H1 (cell line): Measurements from ENCODE around the gene NEB. TPM values are rescaled to one million over a fixed set of nuclear protein-coding genes. Genes with fewer than 3 reads are reported as not detected.

ENCODE experiments used
- CTCF ChIA-PET: fragments of 300-600 bp; sonication (Branson Sonifier 250); formaldehyde crosslinking; loops from one replicate; lab custom pipeline; 2021; ENCODE audit not compliant: partially characterized antibody; lab: Charles Lee
- POLR2A ChIA-PET: fragments of 300-600 bp; sonication (Branson Sonifier 250); formaldehyde crosslinking; loops from one replicate; lab custom pipeline; 2021; ENCODE audit warnings: inconsistent platforms; ENCODE audit not compliant: partially characterized antibody; lab: Charles Lee
- DNase-seq, 2 experiments: peaks; one replicate each; pipeline versions ENCODE4 v3.0.0 to v3.0.0-alpha.2; 2010 to 2022; ENCODE audit warnings: low spot score in 2 of 2, low read depth in 1 of 2, mixed read lengths in 1 of 2
- FAIRE-seq: peaks from 2 replicates; lab custom pipeline; 2011; peaks lifted over from hg19 to GRCh38; lab: Jason Lieb, UNC
- H2AFZ ChIP-seq: 2 replicates; pipeline ENCODE4 v1.8.1; 2012; ENCODE audit warnings: low read length, inconsistent platforms
- H2AK5ac ChIP-seq: 2 replicates; pipeline ENCODE4 v1.6.1; 2013; ENCODE audit warnings: low read depth, low read length
- H2BK120ac ChIP-seq: replicated peaks from 2 replicates; pipeline ENCODE3; 2013; ENCODE audit warnings: low read depth, low read length, inconsistent platforms
- H2BK12ac ChIP-seq: 2 replicates; pipeline ENCODE4 v1.6.1; 2013; ENCODE audit warnings: low read depth, low read length
- H2BK15ac ChIP-seq: 2 replicates; pipeline ENCODE4 v1.6.1; 2013; ENCODE audit warnings: low read length
- H2BK20ac ChIP-seq: 2 replicates; pipeline ENCODE4 v1.6.1; 2013; ENCODE audit warnings: low read length
- H2BK5ac ChIP-seq: 2 replicates; pipeline ENCODE4 v1.6.1; 2013; ENCODE audit warnings: low read depth, low read length
- H3K14ac ChIP-seq: 2 replicates; pipeline ENCODE4 v1.6.1; 2013; ENCODE audit warnings: inconsistent platforms; ENCODE audit not compliant: insufficient read length
- H3K18ac ChIP-seq: 2 replicates; pipeline ENCODE4 v1.6.1; 2013; ENCODE audit warnings: low read length; ENCODE audit errors: extremely low read depth
- H3K23ac ChIP-seq: 2 replicates; pipeline ENCODE4 v1.6.1; 2013; ENCODE audit warnings: inconsistent platforms; ENCODE audit not compliant: insufficient read length
- H3K23me2 ChIP-seq: 2 replicates; pipeline ENCODE4 v1.6.1; 2013; ENCODE audit warnings: low read depth, low read length
- H3K27ac ChIP-seq: 2 replicates; pipeline ENCODE4 v1.6.1; 2011; ENCODE audit warnings: low read depth, low read length, inconsistent platforms
- H3K27me3 ChIP-seq, 4 experiments: replicated peaks in 1 of 4; 1 replicate in 1 of 4; 2 replicates in 3 of 4; pipeline versions ENCODE4 v1.6.1 to v1.8.1; 2011 to 2013; ENCODE audit warnings: low read length in 3 of 4, mild to moderate bottlenecking in 3 of 4, inconsistent platforms in 2 of 4, mixed read lengths in 2 of 4, moderate library complexity in 1 of 4; ENCODE audit not compliant: control insufficient read depth in 3 of 4, insufficient read depth in 3 of 4; ENCODE audit errors: extremely low read depth in 1 of 4
- H3K36me3 ChIP-seq, 4 experiments: 2 replicates each; pipeline versions ENCODE4 v1.6.1 to v1.8.1; 2011 to 2013; ENCODE audit warnings: mild to moderate bottlenecking in 4 of 4, low read length in 3 of 4, moderate library complexity in 2 of 4, control low read depth in 1 of 4, inconsistent platforms in 1 of 4; ENCODE audit not compliant: insufficient read depth in 4 of 4, control insufficient read depth in 2 of 4
- H3K4ac ChIP-seq: replicated peaks from 2 replicates; pipeline ENCODE3; 2013; ENCODE audit warnings: low read length, low read depth, mixed read lengths, inconsistent platforms; ENCODE audit not compliant: insufficient read length
- H3K4me1 ChIP-seq, 4 experiments: replicated peaks in 1 of 4; 1 replicate in 1 of 4; 2 replicates in 3 of 4; pipeline versions ENCODE4 v1.6.1 to v1.8.1; 2011 to 2013; ENCODE audit warnings: low read length in 3 of 4, inconsistent platforms in 2 of 4, mixed read lengths in 1 of 4; ENCODE audit not compliant: insufficient read depth in 4 of 4, control insufficient read depth in 3 of 4
- H3K4me2 ChIP-seq, 2 experiments: 2 replicates each; pipeline versions ENCODE4 v1.6.1 to v1.8.1; 2011 to 2013; ENCODE audit warnings: low read depth in 2 of 2, low read length in 2 of 2, control low read depth in 1 of 2, inconsistent platforms in 1 of 2, mild to moderate bottlenecking in 1 of 2; ENCODE audit not compliant: insufficient read depth in 1 of 2
- H3K4me3 ChIP-seq, 4 experiments: fragments of 200-600, 300-600 bp in 1 of 4; sonication (generic), shearing (Covaris generic), sonication (Bioruptor Twin) in 1 of 4; 2 replicates each; pipeline versions ENCODE4 v1.5.1 to v1.8.1; 2011 to 2016; ENCODE audit warnings: low read length in 4 of 4, low read depth in 3 of 4, control low read depth in 2 of 4, inconsistent platforms in 2 of 4, mild to moderate bottlenecking in 2 of 4, mixed read lengths in 1 of 4, moderate library complexity in 1 of 4; ENCODE audit not compliant: insufficient read depth in 2 of 4; ENCODE audit errors: extremely low read depth in 1 of 4
- H3K56ac ChIP-seq: replicated peaks from 2 replicates; pipeline ENCODE3; 2013; ENCODE audit warnings: low read depth, mild to moderate bottlenecking, mixed read lengths, low read length, inconsistent platforms; ENCODE audit not compliant: insufficient read length
- H3K79me1 ChIP-seq: 2 replicates; pipeline ENCODE4 v1.6.1; 2013; ENCODE audit warnings: low read depth, low read length, control low read depth
- H3K79me2 ChIP-seq, 2 experiments: 2 replicates each; pipeline versions ENCODE4 v1.6.1 to v1.8.1; 2012 to 2013; ENCODE audit warnings: low read length in 2 of 2, mild to moderate bottlenecking in 2 of 2, inconsistent platforms in 1 of 2; ENCODE audit not compliant: insufficient read depth in 2 of 2, control insufficient read depth in 1 of 2
- H3K9ac ChIP-seq, 4 experiments: replicated peaks in 1 of 4; 1 replicate in 1 of 4; 2 replicates in 3 of 4; pipeline versions ENCODE4 v1.6.1 to v1.8.1; 2011 to 2013; ENCODE audit warnings: low read depth in 3 of 4, low read length in 3 of 4, control low read depth in 2 of 4, mild to moderate bottlenecking in 2 of 4, moderate library complexity in 2 of 4, inconsistent platforms in 1 of 4; ENCODE audit errors: extremely low read depth in 1 of 4
- H3K9me3 ChIP-seq, 2 experiments: 2 replicates each; pipeline versions ENCODE4 v1.6.1 to v1.8.1; 2012 to 2013; ENCODE audit warnings: mild to moderate bottlenecking in 2 of 2, moderate library complexity in 2 of 2, control low read depth in 1 of 2, inconsistent platforms in 1 of 2, low read depth in 1 of 2, low read length in 1 of 2, mixed read lengths in 1 of 2; ENCODE audit not compliant: insufficient read depth in 2 of 2
- H4K20me1 ChIP-seq, 2 experiments: replicated peaks in 1 of 2; 2 replicates each; pipeline versions ENCODE3 to v1.8.1; 2011 to 2013; ENCODE audit warnings: inconsistent platforms in 2 of 2, low read length in 2 of 2, mild to moderate bottlenecking in 1 of 2; ENCODE audit not compliant: insufficient read depth in 2 of 2, control insufficient read depth in 1 of 2
- H4K5ac ChIP-seq: 2 replicates; pipeline ENCODE4 v1.6.1; 2013; ENCODE audit warnings: low read length, low read depth, mixed read lengths, inconsistent platforms; ENCODE audit not compliant: insufficient read length
- H4K8ac ChIP-seq: 2 replicates; pipeline ENCODE4 v1.8.0; 2013; ENCODE audit warnings: mild to moderate bottlenecking, moderate library complexity, low read length, inconsistent platforms; ENCODE audit not compliant: insufficient read depth; ENCODE audit errors: extremely low read depth
- H4K91ac ChIP-seq: replicated peaks from 2 replicates; pipeline ENCODE3; 2013; ENCODE audit warnings: low read length, mixed read lengths, inconsistent platforms; ENCODE audit not compliant: insufficient read length
- ASH2L ChIP-seq: fragments of 200-600, 300-600 bp; sonication (generic); IDR thresholded peaks from one replicate; pipeline ENCODE4 v1.7.1; 2017; ENCODE audit warnings: low read length
- CTBP2 ChIP-seq: IDR thresholded peaks from 2 replicates; pipeline ENCODE4 v1.7.0; 2011; ENCODE audit warnings: borderline replicate concordance, mild to moderate bottlenecking, moderate library complexity, mixed read lengths, low read length; ENCODE audit not compliant: insufficient read depth, insufficient read length
- CTCF ChIP-seq, 3 experiments: IDR thresholded peaks; 1 replicate in 2 of 3; 2 replicates in 1 of 3; pipeline versions ENCODE4 v1.5.1 to v1.6.1; 2011; ENCODE audit warnings: low read length in 3 of 3, mild to moderate bottlenecking in 3 of 3, inconsistent platforms in 2 of 3, low read depth in 1 of 3, moderate library complexity in 1 of 3; ENCODE audit not compliant: insufficient read depth in 1 of 3; ENCODE audit errors: control extremely low read depth in 1 of 3
- E2F6 ChIP-seq: IDR thresholded peaks from 2 replicates; pipeline ENCODE4 v1.6.1; 2012; ENCODE audit warnings: inconsistent platforms
- HDAC2 ChIP-seq, 2 experiments: fragments of 300-600 bp in 1 of 2; sonication (generic) in 1 of 2; IDR thresholded peaks; 2 replicates each; pipeline ENCODE4 v1.6.1; 2011 to 2012; ENCODE audit warnings: low read depth in 2 of 2, low read length in 2 of 2, mild to moderate bottlenecking in 2 of 2, moderate library complexity in 2 of 2, borderline replicate concordance in 1 of 2, inconsistent platforms in 1 of 2
- KDM4A ChIP-seq: IDR thresholded peaks from one replicate; pipeline ENCODE4 v1.7.1; 2012; ENCODE audit warnings: low read depth, mild to moderate bottlenecking, moderate library complexity, low read length, inconsistent platforms; ENCODE audit not compliant: severe bottlenecking
- SAP30 ChIP-seq: fragments of 300-600 bp; sonication (generic); IDR thresholded peaks from 2 replicates; pipeline ENCODE4 v1.7.1; 2012; ENCODE audit warnings: low read length, moderate library complexity, mild to moderate bottlenecking, inconsistent platforms; ENCODE audit not compliant: insufficient read depth, insufficient replicate concordance
- TBP ChIP-seq: IDR thresholded peaks from 2 replicates; pipeline ENCODE4 v1.6.1; 2011; ENCODE audit warnings: low read depth, low read length, improper control_type of control experiment
- WGBS, 2 experiments: shearing (Covaris generic) in 1 of 2; methylation state at CpG; one replicate each; pipeline versions ENCODE4 v1.1.6 to v1.1.7; 2013 to 2015; ENCODE audit warnings: low lambda C conversion rate in 2 of 2, mixed read lengths in 2 of 2, inconsistent platforms in 1 of 2, low coverage in 1 of 2, missing lambda C conversion rate in 1 of 2; ENCODE audit not compliant: insufficient replicate concordance in 2 of 2, insufficient coverage in 1 of 2, insufficient read length in 1 of 2; ENCODE audit errors: extremely low coverage in 1 of 2, missing lambda C conversion rate in 1 of 2; 5-methylcytosine and 5-hydroxymethylcytosine counted together
- polyA plus RNA-seq, 7 experiments: library from polyadenylated mRNA; depleted of rRNA in 3 of 7; stranded (reverse) in 5 of 7; unstranded in 2 of 7; fragments of >200 nt in 5 of 7; fragments of 200-250 nt in 2 of 7; gene quantifications; 1 replicate in 5 of 7; 2 replicates in 1 of 7; 4 replicates in 1 of 7; pipeline versions ENCODE4 v1.2.1 to v1.2.3, GENCODE V29; 2011 to 2013; ENCODE audit warnings: missing spikeins in 2 of 7, mixed read lengths in 2 of 7
- total RNA-seq: library from RNA; stranded (reverse); fragmentation: NEBNext Ultra II Directional; extraction: Animal tissue kit (Norgen Biotek cat#: 25700); gene quantifications from 2 replicates; pipeline ENCODE4 v1.2.1, GENCODE V29; 2021

The NEB gene
- total and polyA plus RNA-seq, 2 of the 8 experiments (the other 6 are each of a cell fraction or from before 2014, with no cell fraction given) = 1.4 to 2.5 TPM

- POLR2A ChIA-PET = no interaction called here
- 94% methylated on average over 4 of the region's 4 CpGs; no CpG with 5 or more reads in 1 of the 2 experiments for WGBS, 2 experiments
- no peak for FAIRE-seq
- no peak for TF ChIP-seq TBP
- TF ChIP-seq CTBP2 = no peak
- TF ChIP-seq ASH2L = no peak
- TF ChIP-seq E2F6 = no peak
- TF ChIP-seq KDM4A = no peak
- no peak for TF ChIP-seq HDAC2 (IDR thresholded peaks at IDR 0.05; ENCODE audit: borderline replicate concordance in 1 of 2, low read depth in 2 of 2, low read length in 2 of 2)
- TF ChIP-seq SAP30 = no peak
- TF ChIP-seq CTCF (IDR thresholded peaks at IDR 0.05; ENCODE audit: control extremely low read depth in 1 of 3, insufficient read depth in 1 of 3, low read depth in 1 of 3, low read length in 3 of 3) = no peak
These were observed 99.4 kb downstream of the NEB start for GRCh38 chr2:151634736-151635467.

More at GRCh38 chr2:151634736-151635467, 99.4 kb downstream of the NEB start:
- no peak overlapping the region for H2BK5ac ChIP-seq
- no peak overlapping the region for H3K4me3 ChIP-seq
- H4K8ac ChIP-seq = no peak overlapping the region
- no peak overlapping the region for H4K5ac ChIP-seq
- CTCF ChIA-PET = interaction anchor here (0.5 to 1.5 kb wide), 6 partner anchors 9 to 133 kb away, joined by 3 to 4 read pairs (median 3); no protein-coding TSS in a partner anchor
- no peak overlapping the region for H2BK20ac ChIP-seq
- H2BK120ac ChIP-seq = no peak overlapping the region
- no peak overlapping the region for H3K9ac ChIP-seq
- no peak overlapping the region for H3K4ac ChIP-seq
- no peaks in the 10 kb centered on the region for H3K27me3 ChIP-seq
- no peak overlapping the region for H3K18ac ChIP-seq
- H3K4me1 ChIP-seq = no peaks in the 10 kb centered on the region
- H3K27ac ChIP-seq = no peak overlapping the region
- H2AK5ac ChIP-seq = no peak overlapping the region
- peaks cover 0 to 4% (median 0%) of the 10 kb centered on the region in 4 experiments; a peak in 4 of 8 replicates for H3K36me3 ChIP-seq
- H3K23me2 ChIP-seq = no peaks in the 10 kb centered on the region
- no peak for DNase-seq
- H2BK15ac ChIP-seq = no peak overlapping the region
- no peaks in the 10 kb centered on the region for H3K79me1 ChIP-seq
- H2AFZ ChIP-seq = no peak overlapping the region
- no peaks in the 10 kb centered on the region for H3K9me3 ChIP-seq
- no peak overlapping the region for H3K56ac ChIP-seq
- no peak overlapping the region for H2BK12ac ChIP-seq
- no peak overlapping the region for H3K23ac ChIP-seq
- no peak overlapping the region for H3K4me2 ChIP-seq
- no peak overlapping the region for H3K14ac ChIP-seq
- H4K20me1 ChIP-seq = no peaks in the 10 kb centered on the region
- no peak overlapping the region for H4K91ac ChIP-seq
- no peaks in the 10 kb centered on the region for H3K79me2 ChIP-seq
